ENCODE results near the gene SPON2.

Gene SPON2

DNA sequence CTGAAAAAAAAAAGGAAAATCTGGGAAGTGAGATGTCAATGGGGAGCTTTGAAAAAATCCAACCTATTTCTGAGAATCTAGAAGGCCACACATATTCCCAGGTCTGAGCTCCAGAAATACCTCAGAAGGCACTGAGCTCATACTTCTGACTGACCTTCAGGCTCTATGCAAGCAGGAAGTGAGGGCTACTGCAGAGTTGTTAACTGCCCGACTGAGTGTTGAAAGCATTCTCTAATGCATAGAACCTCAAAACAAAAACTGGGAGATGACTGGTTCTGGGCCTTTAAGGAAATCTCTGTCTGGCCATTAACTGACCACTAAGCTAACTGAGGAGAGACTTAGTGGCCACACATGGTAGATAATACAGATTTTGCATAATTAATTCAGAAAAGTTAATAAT is 7.6 kb upstream of the SPON2 start:
- CTCF ChIA-PET: no interaction called here

DNA sequence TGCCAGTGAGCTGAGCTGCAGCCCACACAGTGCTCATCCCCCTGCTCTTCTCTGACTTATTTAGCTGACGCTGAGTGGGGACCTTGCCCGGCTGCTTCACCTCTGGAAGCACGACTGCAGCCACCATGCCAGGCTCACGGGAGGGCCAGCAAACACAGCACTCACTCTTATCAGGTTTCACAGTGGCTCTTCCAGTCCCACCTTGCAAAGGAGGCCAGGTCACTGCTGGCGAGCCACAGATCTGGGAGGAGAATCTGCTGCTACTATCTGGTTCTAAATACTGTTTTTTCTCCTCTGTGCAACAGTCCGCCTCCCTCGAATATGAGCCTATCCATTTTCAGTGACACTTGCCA is 6.7 kb upstream of the SPON2 start:
- CTCF ChIA-PET: interaction anchor here (0.5 kb wide), 1 partner anchor 21 kb away, joined by 5 read pairs; no protein-coding TSS in a partner anchor
- POLR2A ChIA-PET: no interaction called here
- TF ChIP-seq, protein P1, sequence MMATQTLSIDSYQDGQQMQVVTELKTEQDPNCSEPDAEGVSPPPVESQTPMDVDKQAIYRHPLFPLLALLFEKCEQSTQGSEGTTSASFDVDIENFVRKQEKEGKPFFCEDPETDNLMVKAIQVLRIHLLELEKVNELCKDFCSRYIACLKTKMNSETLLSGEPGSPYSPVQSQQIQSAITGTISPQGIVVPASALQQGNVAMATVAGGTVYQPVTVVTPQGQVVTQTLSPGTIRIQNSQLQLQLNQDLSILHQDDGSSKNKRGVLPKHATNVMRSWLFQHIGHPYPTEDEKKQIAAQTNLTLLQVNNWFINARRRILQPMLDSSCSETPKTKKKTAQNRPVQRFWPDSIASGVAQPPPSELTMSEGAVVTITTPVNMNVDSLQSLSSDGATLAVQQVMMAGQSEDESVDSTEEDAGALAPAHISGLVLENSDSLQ (IDR thresholded peaks at IDR 0.05): no peak
- TF ChIP-seq SUZ12 (IDR thresholded peaks at IDR 0.05) (no peak), FOXK2 (IDR thresholded peaks at IDR 0.05) (no peak), HDGF (IDR thresholded peaks at IDR 0.05; ENCODE audit: borderline replicate concordance) (no peak), CTBP1 (IDR thresholded peaks at IDR 0.05; ENCODE audit: borderline replicate concordance) (no peak), TARDBP (IDR thresholded peaks at IDR 0.05) (no peak), NFRKB (IDR thresholded peaks at IDR 0.05) (no peak)
- no peak for DNase-seq (ENCODE audit: extremely low spot score)

More for the DNA sequence above, 7.6 kb upstream of the SPON2 start:
- TF ChIP-seq NFRKB (IDR thresholded peaks at IDR 0.05) (no peak), FOXM1 (IDR thresholded peaks at IDR 0.05; ENCODE audit: borderline replicate concordance) (no peak), HDGF (IDR thresholded peaks at IDR 0.05; ENCODE audit: borderline replicate concordance) (no peak), TARDBP (IDR thresholded peaks at IDR 0.05) (no peak), FOXA1 (IDR thresholded peaks at IDR 0.05) (no peak), CTBP1 (IDR thresholded peaks at IDR 0.05; ENCODE audit: borderline replicate concordance) (no peak), SP1 (IDR thresholded peaks at IDR 0.05) (no peak), ELF4 (IDR thresholded peaks at IDR 0.05) (no peak)
- DNase-seq (ENCODE audit: extremely low spot score): no peak
- POLR2A ChIA-PET: no interaction called here

DNA sequence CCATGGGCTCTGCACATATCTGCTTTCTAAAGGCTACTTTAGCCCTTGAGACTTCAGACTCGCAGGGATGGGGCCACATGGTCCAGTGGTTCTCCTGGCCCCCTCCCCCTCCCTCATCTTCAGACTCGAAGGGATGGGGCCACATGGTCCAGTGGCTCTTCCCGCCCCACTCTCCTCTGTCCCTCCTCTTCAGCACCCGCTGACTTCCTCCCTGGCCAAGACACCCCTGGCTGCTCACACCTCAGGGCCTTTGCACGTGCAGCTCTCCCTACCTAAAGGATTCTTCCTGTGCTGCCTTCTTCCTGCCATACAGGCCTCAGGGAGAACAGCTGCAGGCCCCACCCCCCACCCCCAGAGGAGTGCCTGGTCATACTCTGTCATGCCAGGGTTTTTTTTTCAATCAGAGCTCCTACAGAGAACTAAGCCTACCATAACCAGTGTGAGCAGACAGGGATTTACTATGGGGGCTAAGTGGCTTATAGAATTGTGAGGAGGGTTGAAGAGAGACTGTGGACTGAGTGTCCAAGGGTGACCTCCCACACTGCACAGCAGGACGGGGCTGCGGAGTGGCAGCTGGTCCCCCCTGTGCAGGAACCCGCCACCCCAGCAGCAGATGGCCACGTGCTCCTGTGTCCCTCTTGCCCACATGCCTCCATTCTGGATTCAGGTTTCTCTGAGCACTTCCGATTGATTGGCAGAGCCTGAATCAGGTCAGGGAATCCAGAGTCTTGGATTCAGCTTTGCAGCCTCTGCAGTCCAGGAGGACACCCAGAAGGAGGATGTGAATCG is 6.1 kb upstream of the SPON2 start:
- ChIA-PET CTCF (no interaction called here), POLR2A (no interaction called here)
- no peak for DNase-seq (ENCODE audit: extremely low spot score)
- TF ChIP-seq LEF1 (IDR thresholded peaks at IDR 0.05; ENCODE audit: borderline replicate concordance) (no peak), L3MBTL2 (conservative IDR thresholded peaks at IDR 0.05) (no peak), ARNT (IDR thresholded peaks at IDR 0.05) (no peak), ELF4 (IDR thresholded peaks at IDR 0.05) (no peak), CTBP1 (IDR thresholded peaks at IDR 0.05; ENCODE audit: borderline replicate concordance) (no peak), HDGF (IDR thresholded peaks at IDR 0.05; ENCODE audit: borderline replicate concordance) (no peak), SP1 (IDR thresholded peaks at IDR 0.05) (no peak), BHLHE40 (IDR thresholded peaks at IDR 0.05; ENCODE audit: borderline replicate concordance) (no peak), ZNF384 (IDR thresholded peaks at IDR 0.05) (no peak), TARDBP (IDR thresholded peaks at IDR 0.05) (no peak), FOXM1 (IDR thresholded peaks at IDR 0.05; ENCODE audit: borderline replicate concordance) (no peak), FOXK2 (IDR thresholded peaks at IDR 0.05) (no peak)
- TF ChIP-seq, protein P1 (IDR thresholded peaks at IDR 0.05): no peak

DNA sequence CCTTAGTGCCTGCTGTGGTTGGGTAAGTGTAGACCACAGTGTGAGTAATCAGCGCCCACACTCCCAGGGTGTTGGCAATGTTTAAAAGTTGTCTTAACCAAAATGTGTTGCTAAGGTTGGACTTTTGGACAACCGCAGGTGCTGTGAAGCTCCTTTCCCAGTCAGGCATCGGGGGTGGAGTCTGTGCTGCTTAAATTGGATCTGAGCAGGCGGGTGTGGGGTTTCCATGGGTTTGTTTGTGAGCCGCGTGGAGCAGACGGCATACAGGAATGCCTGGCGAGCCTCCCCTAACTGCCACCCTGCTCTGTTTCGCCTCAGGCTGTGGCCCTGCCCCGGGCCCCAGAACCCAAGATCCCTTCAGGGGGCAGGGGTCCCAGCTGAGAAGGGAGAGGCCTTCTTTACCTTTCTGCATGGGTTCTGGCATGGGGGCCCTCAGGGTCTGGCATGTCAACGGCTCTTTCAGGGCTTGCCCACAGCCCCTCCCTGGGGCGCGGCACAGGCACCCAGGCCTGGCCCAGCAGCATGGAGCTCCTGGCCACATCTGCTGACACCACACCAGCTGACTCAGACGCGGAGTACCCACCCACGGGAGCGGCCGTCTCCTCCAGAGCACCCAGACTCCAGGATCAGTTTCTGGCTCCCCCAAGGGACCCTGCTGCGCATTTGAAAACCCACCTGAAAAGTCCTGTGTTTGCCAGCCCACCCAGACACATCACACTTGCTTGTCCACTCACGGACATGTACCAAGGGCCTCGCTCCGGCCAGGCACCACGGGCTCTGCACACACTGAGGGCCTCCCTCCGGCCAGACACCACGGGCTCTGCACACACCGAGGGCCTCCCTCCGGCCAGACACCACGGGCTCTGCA is 5.1 kb upstream of the SPON2 start:
- CTCF ChIA-PET: no interaction called here
- TF ChIP-seq HDGF (IDR thresholded peaks at IDR 0.05; ENCODE audit: borderline replicate concordance) (no peak), FOXA1 (IDR thresholded peaks at IDR 0.05) (no peak), FOXK2 (IDR thresholded peaks at IDR 0.05) (no peak), ZNF384 (IDR thresholded peaks at IDR 0.05) (no peak), SUZ12 (IDR thresholded peaks at IDR 0.05) (no peak), BHLHE40 (IDR thresholded peaks at IDR 0.05; ENCODE audit: borderline replicate concordance) (no peak), SP1 (IDR thresholded peaks at IDR 0.05) (no peak), ELF4 (IDR thresholded peaks at IDR 0.05) (no peak), TARDBP (IDR thresholded peaks at IDR 0.05) (no peak), ARNT (IDR thresholded peaks at IDR 0.05) (no peak), FOXM1 (IDR thresholded peaks at IDR 0.05; ENCODE audit: borderline replicate concordance) (no peak), CTBP1 (IDR thresholded peaks at IDR 0.05; ENCODE audit: borderline replicate concordance) (no peak), NFRKB (IDR thresholded peaks at IDR 0.05) (no peak), L3MBTL2 (conservative IDR thresholded peaks at IDR 0.05) (no peak), LEF1 (IDR thresholded peaks at IDR 0.05; ENCODE audit: borderline replicate concordance) (no peak)
- TF ChIP-seq, protein P1 (IDR thresholded peaks at IDR 0.05): no peak
- POLR2A ChIA-PET: no interaction called here
- DNase-seq (ENCODE audit: extremely low spot score): no peak

DNA sequence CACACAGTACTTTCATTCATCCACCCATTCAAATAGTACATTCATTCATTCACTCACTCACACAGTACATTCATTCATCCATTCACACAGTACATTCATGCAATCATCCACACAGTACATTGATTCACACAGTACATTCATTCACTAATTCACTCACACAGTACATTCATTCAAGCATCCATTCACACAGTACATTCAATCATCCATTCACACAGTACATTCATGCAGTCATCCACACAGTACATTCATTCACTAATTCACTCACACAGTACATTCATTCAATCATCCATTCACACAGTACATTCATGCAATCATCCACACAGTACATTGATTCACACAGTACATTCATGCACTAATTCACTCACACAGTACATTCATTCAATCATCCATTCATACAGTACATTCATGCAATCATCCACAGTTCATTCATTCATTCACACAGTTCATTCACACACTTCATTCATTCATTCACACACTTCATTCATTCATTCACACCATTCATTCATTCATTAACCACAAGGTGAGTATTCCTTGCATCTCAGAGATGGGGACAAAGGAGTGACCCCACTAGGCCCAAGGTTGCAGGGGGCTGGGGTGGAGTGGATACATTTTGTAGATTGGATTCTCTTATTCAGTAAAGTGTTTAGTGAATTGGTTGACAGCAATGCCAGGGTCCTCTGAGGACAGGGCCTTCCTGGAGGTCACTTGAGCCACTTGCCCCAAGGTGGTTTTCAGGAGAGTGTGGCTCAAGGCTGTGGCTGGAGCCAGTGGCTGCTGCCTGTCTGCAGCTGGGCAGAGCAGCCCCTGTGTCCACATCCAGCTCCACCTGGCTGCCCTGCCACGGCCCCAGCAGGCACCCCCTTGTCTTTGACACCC is 4.3 kb upstream of the SPON2 start:
- no peak for TF ChIP-seq HDGF (IDR thresholded peaks at IDR 0.05; ENCODE audit: borderline replicate concordance)
- TF ChIP-seq BHLHE40 (IDR thresholded peaks at IDR 0.05; ENCODE audit: borderline replicate concordance): no peak
- TF ChIP-seq TARDBP (IDR thresholded peaks at IDR 0.05): no peak
- no peak for TF ChIP-seq ZNF384 (IDR thresholded peaks at IDR 0.05)
- no peak for TF ChIP-seq FOXA1 (IDR thresholded peaks at IDR 0.05)
- TF ChIP-seq L3MBTL2 (conservative IDR thresholded peaks at IDR 0.05): no peak
- no peak for TF ChIP-seq FOXM1 (IDR thresholded peaks at IDR 0.05; ENCODE audit: borderline replicate concordance)
- TF ChIP-seq SP1 (IDR thresholded peaks at IDR 0.05): no peak
- TF ChIP-seq ELF4 (IDR thresholded peaks at IDR 0.05): no peak
- TF ChIP-seq FOXK2 (IDR thresholded peaks at IDR 0.05): no peak
- no peak for TF ChIP-seq ARNT (IDR thresholded peaks at IDR 0.05)
- TF ChIP-seq CTBP1 (IDR thresholded peaks at IDR 0.05; ENCODE audit: borderline replicate concordance): no peak
- TF ChIP-seq LEF1 (IDR thresholded peaks at IDR 0.05; ENCODE audit: borderline replicate concordance): no peak
- no peak for TF ChIP-seq SUZ12 (IDR thresholded peaks at IDR 0.05)
- TF ChIP-seq, protein P1 (IDR thresholded peaks at IDR 0.05): no peak
- DNase-seq (ENCODE audit: extremely low spot score): no peak
- ChIA-PET CTCF (no interaction called here), POLR2A (no interaction called here)

Measured in HEK293T (cell line).